ENCODE results near the gene ZNF552. TPM values are rescaled to one million over a fixed set of nuclear protein-coding genes. Genes with fewer than 3 reads are reported as not detected.

The ZNF552 gene
- total and polyA plus RNA-seq, 2 of the 13 experiments (the other 11 are each of a cell fraction or from before 2014, with no cell fraction given), result 8.1 to 16.6 TPM

DNA sequence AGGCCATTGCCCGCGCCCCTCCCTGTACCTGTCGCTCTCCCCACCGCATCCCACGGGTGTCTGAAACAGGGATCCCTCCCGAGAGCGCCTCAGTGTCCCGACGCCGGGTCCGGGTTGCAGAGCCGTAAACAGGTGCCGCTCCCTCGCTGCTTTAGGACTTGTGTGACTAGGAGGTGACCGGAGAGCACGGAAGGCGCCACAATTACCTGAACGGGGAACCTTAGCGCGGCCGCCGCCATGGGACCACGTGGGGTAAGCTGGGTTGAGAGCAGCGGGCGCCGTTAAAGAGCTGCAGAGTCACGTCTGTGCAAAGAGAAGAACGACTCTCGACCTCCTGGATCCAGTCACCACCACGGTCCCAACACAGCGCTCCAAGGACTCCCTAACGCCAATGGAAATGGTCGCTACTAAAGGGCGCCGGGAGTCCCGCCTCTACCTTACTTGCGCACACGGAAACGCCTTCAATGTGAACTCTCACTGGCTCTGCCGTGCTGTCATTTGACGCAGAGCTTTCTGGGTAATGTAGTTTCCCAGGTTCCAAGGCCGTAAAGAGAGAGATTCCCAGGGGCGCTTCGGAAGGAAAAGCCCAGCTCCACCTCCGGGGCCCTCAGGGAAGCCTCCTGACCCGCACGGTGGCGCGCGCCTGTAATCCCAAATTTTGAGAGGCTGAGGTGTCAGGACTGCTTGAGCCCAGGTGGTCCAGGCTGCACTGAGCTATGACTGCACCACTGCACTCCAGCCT, at the start of gene ZNF552 (continued):
- TF ChIP-seq NCOA5 (CRISPR knock-in tag; IDR thresholded peaks at IDR 0.05) (no peak), ZSCAN30 (CRISPR knock-in tag; IDR thresholded peaks at IDR 0.05) (no peak), MEF2D (CRISPR knock-in tag; IDR thresholded peaks at IDR 0.05) (no peak; the same call in 1 of the 2 replicates), ZFX (CRISPR knock-in tag; IDR thresholded peaks at IDR 0.05; ENCODE audit: low read depth) (peak; percentile 39), ZNF205 (CRISPR knock-in tag; IDR thresholded peaks at IDR 0.05) (peak; percentile 22; the same call in 1 of the 2 replicates), TGIF2 (CRISPR knock-in tag; IDR thresholded peaks at IDR 0.05) (0 out of 2 replicates have a peak, but pooled peaks have one; percentile 14), SOX5 (CRISPR knock-in tag; IDR thresholded peaks at IDR 0.05; ENCODE audit: borderline replicate concordance) (0 out of 2 replicates have a peak, but pooled peaks have one; percentile 29), STAT5B (CRISPR knock-in tag; IDR thresholded peaks at IDR 0.05) (no peak)
- TF ChIP-seq, protein P1, sequence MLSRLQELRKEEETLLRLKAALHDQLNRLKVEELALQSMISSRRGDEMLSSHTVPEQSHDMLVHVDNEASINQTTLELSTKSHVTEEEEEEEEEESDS (CRISPR knock-in tag; IDR thresholded peaks at IDR 0.05; ENCODE audit: borderline replicate concordance), result no peak
- TF ChIP-seq, protein P2, sequence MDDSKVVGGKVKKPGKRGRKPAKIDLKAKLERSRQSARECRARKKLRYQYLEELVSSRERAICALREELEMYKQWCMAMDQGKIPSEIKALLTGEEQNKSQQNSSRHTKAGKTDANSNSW (CRISPR knock-in tag; IDR thresholded peaks at IDR 0.05; ENCODE audit: borderline replicate concordance), result 0 out of 2 replicates have a peak, but pooled peaks have one; percentile 17
- TF ChIP-seq, protein P3, sequence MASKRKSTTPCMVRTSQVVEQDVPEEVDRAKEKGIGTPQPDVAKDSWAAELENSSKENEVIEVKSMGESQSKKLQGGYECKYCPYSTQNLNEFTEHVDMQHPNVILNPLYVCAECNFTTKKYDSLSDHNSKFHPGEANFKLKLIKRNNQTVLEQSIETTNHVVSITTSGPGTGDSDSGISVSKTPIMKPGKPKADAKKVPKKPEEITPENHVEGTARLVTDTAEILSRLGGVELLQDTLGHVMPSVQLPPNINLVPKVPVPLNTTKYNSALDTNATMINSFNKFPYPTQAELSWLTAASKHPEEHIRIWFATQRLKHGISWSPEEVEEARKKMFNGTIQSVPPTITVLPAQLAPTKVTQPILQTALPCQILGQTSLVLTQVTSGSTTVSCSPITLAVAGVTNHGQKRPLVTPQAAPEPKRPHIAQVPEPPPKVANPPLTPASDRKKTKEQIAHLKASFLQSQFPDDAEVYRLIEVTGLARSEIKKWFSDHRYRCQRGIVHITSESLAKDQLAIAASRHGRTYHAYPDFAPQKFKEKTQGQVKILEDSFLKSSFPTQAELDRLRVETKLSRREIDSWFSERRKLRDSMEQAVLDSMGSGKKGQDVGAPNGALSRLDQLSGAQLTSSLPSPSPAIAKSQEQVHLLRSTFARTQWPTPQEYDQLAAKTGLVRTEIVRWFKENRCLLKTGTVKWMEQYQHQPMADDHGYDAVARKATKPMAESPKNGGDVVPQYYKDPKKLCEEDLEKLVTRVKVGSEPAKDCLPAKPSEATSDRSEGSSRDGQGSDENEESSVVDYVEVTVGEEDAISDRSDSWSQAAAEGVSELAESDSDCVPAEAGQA (IDR thresholded peaks at IDR 0.05; ENCODE audit: low read depth), result peak; percentile 51; the same call in 1 of the 2 replicates
- TF ChIP-seq, protein P3 (CRISPR knock-in tag; IDR thresholded peaks at IDR 0.05; ENCODE audit: borderline replicate concordance), result no peak
- TF ChIP-seq, protein P4, sequence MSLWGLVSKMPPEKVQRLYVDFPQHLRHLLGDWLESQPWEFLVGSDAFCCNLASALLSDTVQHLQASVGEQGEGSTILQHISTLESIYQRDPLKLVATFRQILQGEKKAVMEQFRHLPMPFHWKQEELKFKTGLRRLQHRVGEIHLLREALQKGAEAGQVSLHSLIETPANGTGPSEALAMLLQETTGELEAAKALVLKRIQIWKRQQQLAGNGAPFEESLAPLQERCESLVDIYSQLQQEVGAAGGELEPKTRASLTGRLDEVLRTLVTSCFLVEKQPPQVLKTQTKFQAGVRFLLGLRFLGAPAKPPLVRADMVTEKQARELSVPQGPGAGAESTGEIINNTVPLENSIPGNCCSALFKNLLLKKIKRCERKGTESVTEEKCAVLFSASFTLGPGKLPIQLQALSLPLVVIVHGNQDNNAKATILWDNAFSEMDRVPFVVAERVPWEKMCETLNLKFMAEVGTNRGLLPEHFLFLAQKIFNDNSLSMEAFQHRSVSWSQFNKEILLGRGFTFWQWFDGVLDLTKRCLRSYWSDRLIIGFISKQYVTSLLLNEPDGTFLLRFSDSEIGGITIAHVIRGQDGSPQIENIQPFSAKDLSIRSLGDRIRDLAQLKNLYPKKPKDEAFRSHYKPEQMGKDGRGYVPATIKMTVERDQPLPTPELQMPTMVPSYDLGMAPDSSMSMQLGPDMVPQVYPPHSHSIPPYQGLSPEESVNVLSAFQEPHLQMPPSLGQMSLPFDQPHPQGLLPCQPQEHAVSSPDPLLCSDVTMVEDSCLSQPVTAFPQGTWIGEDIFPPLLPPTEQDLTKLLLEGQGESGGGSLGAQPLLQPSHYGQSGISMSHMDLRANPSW (CRISPR knock-in tag; IDR thresholded peaks at IDR 0.05; ENCODE audit: borderline replicate concordance), result no peak; the same call in 1 of the 2 replicates
- TF ChIP-seq, protein P5, sequence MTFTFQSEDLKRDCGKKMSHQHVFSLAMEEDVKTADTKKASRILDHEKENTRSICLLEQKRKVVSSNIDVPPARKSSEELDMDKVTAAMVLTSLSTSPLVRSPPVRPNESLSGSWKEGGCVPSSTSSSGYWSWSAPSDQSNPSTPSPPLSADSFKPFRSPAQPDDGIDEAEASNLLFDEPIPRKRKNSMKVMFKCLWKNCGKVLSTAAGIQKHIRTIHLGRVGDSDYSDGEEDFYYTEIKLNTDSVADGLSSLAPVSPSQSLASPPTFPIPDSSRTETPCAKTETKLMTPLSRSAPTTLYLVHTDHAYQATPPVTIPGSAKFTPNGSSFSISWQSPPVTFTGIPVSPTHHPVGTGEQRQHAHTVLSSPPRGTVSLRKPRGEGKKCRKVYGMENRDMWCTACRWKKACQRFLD (CRISPR knock-in tag; IDR thresholded peaks at IDR 0.05; ENCODE audit: borderline replicate concordance), result 0 out of 2 replicates have a peak, but pooled peaks have one; percentile 43
- TF ChIP-seq, protein P6, sequence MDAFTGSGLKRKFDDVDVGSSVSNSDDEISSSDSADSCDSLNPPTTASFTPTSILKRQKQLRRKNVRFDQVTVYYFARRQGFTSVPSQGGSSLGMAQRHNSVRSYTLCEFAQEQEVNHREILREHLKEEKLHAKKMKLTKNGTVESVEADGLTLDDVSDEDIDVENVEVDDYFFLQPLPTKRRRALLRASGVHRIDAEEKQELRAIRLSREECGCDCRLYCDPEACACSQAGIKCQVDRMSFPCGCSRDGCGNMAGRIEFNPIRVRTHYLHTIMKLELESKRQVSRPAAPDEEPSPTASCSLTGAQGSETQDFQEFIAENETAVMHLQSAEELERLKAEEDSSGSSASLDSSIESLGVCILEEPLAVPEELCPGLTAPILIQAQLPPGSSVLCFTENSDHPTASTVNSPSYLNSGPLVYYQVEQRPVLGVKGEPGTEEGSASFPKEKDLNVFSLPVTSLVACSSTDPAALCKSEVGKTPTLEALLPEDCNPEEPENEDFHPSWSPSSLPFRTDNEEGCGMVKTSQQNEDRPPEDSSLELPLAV (CRISPR knock-in tag; conservative IDR thresholded peaks at IDR 0.05; ENCODE audit: low read depth), result no peak
- TF ChIP-seq, protein P7, sequence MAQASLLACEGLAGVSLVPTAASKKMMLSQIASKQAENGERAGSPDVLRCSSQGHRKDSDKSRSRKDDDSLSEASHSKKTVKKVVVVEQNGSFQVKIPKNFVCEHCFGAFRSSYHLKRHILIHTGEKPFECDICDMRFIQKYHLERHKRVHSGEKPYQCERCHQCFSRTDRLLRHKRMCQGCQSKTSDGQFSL (CRISPR knock-in tag; IDR thresholded peaks at IDR 0.05), result no peak
